HG02610 (cell line): ENCODE measurements around the gene MAD2L1.

Experiments used
- ATAC-seq: cut with Tn5 transposase; IDR thresholded peaks from one replicate; pipeline ENCODE4 v1.9.1; 2021; ENCODE audit warnings: mild to moderate bottlenecking, moderate library complexity; ENCODE audit not compliant: unreplicated experiment

MAD2L1 gene

GRCh38 chr4:120007191-120007871 is 59.3 kb downstream of the MAD2L1 start:
- ATAC-seq, result peak; percentile 57
